Activated naive CD4-positive, alpha-beta T cell treated with anti-CD3 and anti-CD28 coated beads, Interleukin-2, amount 50 U/mL, for 16 hours (primary cell): Measurements from ENCODE around the gene EP400.

Experiments
- DNase-seq: peaks from one replicate; pipeline ENCODE4 v3.0.0-alpha.2; 2020

Gene EP400, protein sequence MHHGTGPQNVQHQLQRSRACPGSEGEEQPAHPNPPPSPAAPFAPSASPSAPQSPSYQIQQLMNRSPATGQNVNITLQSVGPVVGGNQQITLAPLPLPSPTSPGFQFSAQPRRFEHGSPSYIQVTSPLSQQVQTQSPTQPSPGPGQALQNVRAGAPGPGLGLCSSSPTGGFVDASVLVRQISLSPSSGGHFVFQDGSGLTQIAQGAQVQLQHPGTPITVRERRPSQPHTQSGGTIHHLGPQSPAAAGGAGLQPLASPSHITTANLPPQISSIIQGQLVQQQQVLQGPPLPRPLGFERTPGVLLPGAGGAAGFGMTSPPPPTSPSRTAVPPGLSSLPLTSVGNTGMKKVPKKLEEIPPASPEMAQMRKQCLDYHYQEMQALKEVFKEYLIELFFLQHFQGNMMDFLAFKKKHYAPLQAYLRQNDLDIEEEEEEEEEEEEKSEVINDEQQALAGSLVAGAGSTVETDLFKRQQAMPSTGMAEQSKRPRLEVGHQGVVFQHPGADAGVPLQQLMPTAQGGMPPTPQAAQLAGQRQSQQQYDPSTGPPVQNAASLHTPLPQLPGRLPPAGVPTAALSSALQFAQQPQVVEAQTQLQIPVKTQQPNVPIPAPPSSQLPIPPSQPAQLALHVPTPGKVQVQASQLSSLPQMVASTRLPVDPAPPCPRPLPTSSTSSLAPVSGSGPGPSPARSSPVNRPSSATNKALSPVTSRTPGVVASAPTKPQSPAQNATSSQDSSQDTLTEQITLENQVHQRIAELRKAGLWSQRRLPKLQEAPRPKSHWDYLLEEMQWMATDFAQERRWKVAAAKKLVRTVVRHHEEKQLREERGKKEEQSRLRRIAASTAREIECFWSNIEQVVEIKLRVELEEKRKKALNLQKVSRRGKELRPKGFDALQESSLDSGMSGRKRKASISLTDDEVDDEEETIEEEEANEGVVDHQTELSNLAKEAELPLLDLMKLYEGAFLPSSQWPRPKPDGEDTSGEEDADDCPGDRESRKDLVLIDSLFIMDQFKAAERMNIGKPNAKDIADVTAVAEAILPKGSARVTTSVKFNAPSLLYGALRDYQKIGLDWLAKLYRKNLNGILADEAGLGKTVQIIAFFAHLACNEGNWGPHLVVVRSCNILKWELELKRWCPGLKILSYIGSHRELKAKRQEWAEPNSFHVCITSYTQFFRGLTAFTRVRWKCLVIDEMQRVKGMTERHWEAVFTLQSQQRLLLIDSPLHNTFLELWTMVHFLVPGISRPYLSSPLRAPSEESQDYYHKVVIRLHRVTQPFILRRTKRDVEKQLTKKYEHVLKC (N-terminal part only)

DNA sequence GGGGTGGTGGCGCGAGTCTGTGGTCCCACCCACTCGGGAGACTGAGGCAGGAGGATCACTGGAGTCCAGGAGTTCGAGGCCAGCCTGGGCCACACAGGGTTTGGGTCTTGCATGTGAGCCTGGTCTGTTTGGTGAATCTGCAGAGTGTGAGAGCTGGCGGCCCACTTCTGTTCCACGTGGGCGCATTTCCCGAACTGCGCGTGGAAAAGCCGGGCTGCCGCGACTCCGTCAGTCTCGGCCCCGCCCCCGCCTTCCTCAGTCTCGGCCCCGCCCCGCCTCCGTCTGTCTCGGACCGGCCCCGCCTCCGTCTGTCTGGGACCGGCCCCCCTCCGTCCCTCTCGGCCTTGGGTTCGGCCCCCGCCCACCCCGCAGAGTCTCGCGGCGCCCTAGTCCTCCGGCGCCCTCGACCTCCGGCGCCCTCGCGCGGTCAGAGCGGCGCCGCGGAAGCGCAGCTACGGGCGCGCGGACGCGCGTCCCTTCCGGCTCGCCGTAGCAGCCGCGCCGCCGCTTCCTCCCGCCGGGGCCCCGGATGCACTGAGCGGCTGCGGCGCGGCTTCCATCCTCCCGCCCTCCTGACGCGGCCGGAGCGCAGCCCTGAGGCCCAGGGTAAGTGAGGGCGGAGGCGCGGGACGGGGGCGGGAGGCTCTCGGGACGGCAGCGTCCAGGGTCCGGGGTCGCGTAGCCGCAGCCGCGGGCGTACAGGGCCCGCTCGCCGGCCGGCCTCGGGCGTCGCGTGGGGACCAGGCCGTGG is at the start of gene EP400:
TSS of gene EP400 (plus strand) at position 512 of the 751 bp plus-strand sequence. CDS start 10,678 bp downstream, outside the sequence.
- peak; percentile 93 for DNase-seq

DNA sequence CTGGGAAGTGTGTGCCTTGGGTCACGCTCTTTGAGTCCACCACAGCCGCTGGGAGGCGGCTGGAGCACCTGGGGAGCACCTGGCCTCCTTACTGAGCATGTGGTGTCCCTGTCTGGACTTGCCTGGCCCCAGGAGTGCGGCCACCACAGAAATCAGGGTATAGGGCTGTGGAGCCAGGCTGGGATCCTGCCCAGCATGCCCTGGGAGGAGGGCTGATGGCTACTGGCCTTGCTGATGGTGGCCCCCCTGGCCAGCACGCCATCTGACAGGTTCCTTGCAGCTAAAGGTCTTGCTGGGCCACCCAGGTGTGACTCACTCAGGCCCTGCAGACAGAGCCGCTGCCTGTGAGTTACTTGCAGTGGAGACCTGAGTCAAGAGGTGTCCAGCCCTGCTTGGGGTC is 49.3 kb upstream of the EP400 start:
- DNase-seq: no peak

DNA sequence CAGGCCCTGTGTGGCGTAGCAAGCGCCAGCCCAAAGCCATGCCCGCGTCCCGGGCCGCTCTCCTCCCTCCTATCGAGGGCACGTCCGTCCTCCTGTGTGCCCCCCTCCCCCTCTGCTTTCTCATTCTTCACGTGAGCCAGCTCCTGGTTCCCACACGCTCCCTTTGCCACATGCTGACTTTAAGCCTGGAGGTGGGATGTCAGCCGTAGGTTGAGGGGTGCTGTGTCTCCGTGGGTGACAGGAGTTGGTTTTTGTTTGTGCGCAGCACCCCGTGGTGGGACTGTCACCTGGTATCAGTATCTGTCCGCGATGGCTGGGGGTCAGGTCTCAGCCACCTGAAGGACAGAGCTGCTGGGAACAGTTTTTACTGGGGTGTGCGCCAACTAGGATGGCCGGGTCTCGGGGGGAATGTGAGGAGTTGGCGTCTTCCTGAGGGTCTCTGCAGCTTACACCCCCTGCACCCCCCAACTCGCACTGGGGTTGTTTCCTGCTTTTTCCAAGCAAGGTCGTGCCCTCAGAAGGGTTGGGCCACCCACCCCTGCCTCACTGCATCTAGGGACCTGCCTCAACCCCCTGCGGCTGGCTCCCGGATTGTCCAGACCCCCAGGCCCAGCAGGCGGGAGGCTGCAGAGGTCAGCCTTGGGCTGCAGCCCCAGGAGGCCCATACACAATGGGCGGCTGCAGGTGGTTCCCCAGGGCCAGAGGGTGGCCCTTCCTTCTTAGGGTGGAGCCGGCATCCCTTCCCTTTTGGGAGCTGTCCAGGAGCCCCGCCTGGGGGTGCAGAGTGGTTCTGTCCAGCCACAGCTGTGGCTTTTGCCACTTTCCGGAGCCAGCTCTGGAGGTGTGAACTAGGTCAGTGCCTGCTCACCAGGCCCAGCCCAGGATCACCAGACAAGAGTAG is 48.1 kb upstream of the EP400 start:
- no peak for DNase-seq

DNA sequence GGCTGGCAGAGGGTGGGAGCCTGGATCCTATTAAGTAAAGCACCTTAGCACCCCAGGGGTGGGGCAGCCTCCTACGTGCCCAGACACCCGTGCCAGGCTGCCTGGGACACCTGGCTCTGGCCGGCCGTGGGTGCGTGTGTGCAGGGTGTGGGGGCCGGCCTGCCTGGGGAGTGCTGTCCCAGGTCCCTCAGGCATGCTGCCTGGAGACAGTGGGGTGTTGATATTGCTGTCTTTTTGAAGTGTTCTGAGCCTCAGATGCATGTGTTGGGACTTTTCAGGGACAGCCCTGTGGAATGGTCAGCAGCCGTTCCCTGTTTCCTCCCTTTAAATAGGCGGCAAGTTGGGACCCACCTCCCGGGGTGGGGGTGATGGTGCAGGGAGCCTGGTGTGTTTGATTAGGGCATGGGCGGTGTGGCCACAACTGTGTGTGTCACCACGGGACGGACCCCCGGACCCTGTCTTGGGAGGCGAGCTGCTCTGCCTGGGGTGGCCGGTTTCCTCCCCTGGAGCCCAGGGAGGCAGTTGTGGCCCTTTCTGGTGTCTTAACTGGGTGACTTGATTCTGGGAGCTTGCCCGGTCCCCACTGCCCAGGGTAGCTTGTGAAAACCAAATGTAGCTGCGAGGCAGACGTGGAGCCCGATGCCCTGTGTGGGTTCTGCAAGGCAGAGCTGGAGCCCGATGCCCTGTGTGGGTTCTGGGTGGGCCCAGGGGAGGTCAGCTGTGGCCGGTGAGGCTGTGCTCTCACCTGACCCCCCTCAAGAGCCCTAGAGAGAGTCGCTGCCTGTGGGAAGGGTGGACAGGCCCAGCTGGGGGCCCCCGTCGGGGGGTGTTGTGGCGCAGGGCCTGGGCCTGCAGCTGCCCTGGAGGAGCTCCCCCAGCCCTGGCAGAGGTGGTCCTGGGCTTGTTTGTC is 47.2 kb upstream of the EP400 start:
- DNase-seq: no peak

DNA sequence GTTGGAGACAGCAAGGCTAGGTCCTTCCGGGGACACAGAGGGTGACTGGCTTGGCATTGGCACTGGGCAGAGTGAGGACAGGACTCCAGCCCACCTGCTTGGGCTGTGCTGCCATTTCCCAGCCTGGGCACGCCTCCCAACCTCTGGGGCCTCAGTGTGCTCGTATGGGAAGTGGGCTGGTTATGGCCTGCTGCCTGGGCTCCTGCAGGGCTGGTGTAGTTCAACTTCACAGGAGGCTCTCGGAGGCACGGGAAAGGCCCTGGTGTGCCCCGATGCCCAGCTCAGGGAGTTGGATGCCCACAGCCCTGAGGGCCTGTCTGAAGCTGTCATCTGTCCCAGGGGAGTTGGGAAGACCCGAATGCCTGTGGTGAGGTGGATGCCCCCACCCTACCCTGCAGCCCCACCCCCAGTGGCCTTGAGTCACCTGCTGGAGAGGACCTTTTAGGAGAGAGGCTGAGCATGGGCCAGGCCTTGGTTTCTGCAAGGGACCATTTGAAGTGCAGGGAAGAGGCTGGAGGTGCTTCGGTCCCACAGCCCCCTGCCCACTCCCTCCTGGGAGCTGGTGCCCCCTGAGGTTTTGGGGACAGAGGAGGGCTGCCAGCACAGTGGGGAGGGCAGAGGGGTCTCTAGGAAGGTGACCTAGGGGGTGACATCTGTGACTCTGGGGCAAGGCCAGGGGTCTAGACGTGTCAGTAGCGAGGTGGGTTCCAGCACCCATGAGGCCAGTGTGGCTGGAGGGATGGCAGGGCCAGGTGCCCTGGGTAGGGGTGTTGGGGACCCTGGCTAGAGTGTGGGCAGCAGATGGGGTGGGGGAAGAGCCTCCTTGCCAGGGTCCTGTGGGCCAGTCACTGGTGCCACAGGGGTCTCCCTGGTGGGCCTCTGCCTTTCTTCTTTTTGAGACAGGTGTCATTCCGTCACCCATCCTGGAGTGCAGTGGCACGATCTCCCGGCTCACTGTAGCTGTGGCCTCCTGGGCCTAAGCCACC is 46.2 kb upstream of the EP400 start:
- no peak for DNase-seq

DNA sequence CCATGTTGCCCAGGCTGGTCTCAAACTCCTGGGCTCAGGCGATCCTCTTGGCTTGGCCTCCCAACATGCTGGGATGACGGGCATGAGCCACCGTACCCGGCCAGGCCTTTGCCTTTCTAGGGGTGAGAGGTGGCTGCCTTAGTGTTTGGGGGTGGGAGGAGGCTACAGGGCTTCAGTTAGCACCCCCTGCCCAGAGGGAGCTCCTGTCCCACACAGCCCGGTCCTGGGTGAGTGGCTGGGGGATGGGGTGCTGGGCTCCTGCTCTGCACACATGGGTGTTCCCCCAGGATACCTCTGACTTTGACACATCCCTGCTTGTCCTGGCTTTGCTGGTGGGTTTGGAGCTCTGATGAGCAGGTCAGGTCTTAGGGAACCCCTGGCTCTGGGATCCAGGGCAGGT is 45.4 kb upstream of the EP400 start:
- no peak for DNase-seq

DNA sequence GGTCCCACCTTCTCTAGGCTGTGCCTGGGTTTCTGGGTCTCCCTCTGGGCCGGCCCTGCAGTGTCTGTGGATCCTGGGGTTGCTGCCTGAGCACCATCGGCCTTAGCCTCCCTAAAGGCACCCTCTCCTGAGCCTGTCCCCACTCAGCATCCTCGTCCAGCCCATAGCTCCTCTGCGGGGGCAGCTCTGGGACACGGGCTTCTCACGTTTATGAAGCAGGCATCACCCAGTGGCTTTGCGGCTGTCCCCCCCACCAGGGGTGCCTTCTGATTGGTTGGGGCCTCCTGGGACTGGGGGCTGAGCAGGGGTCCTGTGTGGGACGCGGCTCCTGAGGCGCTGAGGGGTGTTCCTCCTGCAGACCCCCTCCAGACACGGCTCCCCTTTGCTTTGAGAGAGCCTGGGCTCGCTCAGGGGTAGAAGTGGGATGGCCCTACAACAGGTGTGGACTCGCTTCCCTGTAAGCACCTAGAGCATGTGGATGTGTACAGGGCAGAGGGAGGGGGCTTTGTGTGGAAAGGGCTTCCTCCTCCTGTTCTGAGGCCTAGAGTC is 44.6 kb upstream of the EP400 start:
- no peak for DNase-seq

DNA sequence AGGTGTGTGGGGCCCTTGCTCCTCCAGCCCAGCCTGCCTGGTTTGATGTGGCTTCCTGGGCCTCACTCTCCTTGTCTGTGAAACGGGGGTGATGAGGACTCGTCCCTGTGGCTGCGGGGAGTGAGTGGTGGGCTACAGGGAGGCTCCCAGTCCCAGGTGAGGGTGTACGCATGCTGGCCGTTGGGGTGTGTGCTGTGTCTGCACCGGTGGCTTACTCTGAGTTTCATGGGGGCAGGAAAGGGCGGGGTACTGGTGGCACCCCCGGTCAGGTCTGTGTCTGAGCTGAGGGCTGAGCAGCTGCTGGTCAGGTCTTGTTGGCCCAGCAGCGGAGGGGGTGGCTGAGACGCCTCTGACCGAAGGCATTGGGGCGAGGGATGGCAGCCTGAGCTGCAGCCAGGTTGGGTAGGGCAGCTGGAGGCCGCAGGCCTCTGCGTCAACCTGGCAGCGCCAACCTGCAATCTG is 44.1 kb upstream of the EP400 start:
- no peak for DNase-seq

DNA sequence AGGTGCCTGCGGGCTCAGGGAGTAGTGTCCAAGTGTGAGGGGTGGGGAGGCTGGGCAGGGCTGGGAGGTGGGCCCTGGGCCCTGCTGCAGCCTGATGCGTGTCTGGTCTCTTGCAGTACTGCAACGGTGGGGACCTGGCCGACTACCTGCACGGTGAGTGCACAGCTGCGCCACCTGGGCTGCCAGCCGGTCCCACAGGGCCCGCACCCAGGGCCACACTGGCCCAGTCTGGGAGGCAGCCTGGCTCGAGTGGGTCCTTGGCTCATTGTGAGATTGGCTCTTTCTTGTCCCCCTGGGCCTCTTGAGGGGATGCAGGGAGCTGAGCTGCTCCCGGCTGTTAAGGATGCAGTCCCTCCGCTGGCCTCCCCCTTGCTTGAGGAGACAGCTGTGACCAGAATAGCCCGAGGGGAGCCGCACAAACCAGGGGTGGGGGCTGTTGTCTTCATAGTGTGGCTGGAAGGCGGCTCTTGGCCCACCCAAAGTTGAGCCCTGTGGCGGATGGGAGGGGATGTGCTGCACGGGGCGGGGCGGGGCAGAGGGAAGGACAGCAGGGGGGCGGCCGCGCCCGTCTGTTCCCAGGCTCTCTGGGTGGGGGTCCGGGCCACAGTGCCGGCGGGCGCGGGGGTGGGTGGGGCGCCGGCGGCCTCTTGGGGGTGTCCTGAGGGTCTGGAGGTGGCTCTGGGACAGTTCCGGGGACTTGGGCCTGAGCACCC is 42.2 kb upstream of the EP400 start:
- DNase-seq: no peak

DNA sequence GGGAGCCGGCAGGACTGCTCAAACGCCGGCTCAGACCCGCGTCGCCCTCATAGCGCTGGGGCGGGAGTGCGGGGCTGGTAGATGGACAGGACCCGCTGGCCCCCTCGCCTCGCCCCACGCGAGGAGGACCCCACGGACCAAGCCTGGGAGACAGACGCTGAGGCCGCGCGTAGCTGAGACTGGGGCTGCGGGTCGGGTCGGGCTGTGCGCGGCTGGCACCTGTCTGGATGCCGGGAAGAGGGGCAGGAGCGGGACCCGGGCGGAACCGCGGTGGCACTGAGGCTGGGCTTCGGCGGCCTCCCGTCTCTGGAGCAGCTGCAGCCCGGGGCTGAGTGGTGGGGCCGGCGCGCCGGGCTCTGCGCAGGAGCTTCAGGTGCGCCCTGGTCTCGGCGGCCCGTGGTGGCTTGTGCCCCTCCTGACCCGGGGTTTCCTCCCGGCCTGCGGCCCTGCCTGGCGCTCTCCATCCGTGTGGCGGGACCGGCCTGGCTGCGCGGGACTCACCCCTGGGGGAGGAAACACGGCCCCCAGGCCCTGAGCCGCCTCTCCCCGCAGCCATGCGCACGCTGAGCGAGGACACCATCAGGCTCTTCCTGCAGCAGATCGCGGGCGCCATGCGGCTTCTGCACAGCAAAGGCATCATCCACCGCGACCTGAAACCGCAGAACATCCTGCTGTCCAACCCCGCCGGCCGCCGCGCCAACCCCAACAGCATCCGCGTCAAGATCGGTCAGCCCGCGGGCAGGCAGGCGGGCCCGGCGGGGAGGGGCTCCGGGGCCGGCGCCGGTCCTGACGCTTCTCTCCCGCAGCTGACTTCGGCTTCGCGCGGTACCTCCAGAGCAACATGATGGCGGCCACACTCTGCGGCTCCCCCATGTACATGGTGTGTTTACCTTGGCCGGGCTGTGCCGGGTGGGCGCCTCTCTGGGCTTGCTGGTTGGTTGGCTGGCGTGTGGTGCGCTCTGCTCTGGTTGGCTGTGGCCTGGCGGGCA is 41.4 kb upstream of the EP400 start:
- no peak for DNase-seq

DNA sequence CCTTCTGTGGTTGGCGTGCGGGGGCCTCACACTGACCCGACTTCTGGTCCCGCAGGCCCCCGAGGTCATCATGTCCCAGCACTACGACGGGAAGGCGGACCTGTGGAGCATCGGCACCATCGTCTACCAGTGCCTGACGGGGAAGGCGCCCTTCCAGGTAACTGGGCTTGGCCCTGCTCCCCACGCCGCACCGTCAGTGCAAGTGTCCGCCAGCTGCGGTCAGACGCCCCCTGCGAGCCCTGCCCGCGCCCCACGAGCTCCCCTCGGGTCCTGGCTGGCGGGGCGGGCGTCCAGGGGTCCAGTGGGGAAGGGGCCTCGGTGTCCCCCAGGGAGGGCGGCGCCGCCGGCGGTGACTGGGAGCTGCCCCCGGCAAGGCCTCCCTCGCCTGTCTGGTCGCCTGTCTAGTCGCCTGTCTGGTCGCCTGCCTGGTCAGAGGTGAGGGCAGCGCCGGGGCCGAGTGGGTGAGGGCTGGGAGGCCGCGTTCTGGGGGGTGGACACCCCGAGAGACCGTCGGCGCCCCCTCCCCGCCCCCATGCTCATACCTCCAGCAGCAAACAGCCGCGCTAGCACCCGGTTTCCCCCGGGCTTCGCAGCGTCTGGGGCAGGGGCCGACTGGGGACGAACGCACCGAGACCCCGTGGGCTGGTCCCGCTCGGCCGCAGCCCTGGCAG is 40.5 kb upstream of the EP400 start:
- no peak for DNase-seq

DNA sequence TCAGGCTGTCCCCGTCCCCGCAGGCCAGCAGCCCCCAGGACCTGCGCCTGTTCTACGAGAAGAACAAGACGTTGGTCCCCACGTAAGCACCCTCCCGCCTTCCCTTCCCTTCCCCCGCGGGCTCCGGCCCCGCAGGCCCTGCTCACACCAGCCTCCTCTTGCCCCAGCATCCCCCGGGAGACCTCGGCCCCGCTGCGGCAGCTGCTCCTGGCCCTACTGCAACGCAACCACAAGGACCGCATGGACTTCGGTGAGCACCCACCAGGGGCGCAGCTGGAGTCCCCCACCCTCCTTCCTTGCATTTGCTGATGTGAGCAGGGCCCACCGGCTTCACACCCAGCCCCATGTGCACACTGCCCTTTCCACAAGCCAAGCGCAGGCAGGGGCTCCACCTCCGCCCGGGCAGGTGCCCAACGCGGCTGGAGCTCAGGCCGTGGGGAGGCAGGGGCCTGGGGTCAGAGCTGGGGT is 40.0 kb upstream of the EP400 start:
- no peak for DNase-seq

DNA sequence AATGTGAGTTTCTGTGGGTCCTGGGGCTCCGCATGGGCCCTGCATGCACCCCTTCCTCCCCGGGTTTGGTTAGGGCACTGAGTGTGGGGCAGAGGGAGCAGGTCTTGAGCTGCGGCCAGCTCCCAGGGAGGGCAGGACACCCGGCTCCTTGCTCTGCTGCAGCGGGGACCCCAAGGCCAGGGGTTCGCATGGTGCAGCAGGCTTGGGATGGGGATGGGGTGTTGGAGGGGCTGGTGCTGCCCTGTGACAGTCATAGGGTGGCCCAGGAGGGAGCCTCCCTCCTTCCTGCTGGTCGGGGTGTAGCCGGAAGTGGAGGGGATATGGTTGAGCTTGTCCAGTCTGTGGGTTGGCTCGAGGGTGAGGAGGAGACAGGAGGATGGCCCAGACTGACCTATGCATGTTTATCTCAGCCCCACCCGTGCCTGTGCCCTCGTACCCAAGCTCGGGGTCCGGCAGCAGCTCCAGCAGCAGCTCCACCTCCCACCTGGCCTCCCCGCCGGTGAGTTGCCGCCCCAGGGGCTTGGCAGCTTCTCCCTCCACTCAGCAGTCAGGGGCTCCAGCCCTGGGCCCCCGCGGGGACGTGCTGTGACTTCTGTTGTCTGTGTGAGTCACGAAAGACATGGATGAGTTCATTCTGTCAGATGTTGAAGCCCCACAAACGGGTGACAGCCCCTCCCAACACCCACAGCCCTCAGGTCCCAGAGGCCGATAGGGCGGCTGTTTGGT is 39.3 kb upstream of the EP400 start:
- no peak for DNase-seq

DNA sequence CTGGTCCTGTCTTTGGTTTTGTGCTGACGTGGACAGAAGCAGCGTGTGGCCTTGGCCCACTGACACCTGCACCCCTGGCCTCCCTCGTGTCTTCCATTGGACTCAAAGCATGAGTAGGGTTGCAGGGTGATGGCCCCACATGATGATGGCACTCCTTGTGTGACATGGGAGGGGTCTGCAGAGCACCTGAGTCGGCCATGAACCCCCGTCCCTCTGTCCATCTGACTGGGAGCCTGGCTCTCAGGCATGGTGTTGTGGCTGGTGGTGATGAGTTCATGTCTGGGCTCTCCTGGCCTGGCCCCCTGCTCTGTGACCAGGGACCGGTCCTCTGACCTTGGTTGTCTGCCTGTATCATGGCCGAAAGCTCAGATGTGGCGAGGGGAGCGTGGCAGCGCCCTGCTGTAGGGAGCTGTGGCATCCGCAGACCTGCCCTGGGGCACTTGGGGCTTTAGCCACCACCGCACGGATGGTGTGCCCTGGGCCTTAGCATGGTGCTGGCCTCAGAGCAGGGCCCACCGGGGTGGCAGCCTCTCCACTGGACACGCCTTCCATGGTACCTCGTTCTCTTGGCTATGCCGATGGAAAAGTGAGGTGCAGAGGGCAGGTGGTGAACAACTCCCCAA is 38.6 kb upstream of the EP400 start:
- no peak for DNase-seq
